PC-9 (cell line): ENCODE results near the gene DSCAM.

Source experiments
- CTCF ChIP-seq: fragments of 200-600 bp; sonication (generic); conservative IDR thresholded peaks from 2 replicates; pipeline ENCODE4 v1.6.1; 2017; ENCODE audit warnings: mixed run types, antibody characterized with exemption, mild to moderate bottlenecking, moderate library complexity
- EZH2 ChIP-seq: fragments of 200-600 bp; sonication (generic); IDR thresholded peaks from 2 replicates; pipeline ENCODE4 v1.8.0; 2017; ENCODE audit warnings: antibody characterized with exemption, low read depth

- no peak for TF ChIP-seq CTCF
- TF ChIP-seq EZH2: no peak
Measured at GRCh38 chr21:40160911-40161310, 686.0 kb downstream of the DSCAM start.
